ENCODE measurements around the gene SPPL2A. TPM values are rescaled to one million over a fixed set of nuclear protein-coding genes. Genes with fewer than 3 reads are reported as not detected.
A peak's percentile ranks its signal among the peaks of the same experiment; 100 is the strongest.
"Not testable (repeated sequence)": the region's sequence is repeated elsewhere in the genome, so short reads cannot be mapped to it uniquely, and the experiment has no call there.

SPPL2A gene, protein sequence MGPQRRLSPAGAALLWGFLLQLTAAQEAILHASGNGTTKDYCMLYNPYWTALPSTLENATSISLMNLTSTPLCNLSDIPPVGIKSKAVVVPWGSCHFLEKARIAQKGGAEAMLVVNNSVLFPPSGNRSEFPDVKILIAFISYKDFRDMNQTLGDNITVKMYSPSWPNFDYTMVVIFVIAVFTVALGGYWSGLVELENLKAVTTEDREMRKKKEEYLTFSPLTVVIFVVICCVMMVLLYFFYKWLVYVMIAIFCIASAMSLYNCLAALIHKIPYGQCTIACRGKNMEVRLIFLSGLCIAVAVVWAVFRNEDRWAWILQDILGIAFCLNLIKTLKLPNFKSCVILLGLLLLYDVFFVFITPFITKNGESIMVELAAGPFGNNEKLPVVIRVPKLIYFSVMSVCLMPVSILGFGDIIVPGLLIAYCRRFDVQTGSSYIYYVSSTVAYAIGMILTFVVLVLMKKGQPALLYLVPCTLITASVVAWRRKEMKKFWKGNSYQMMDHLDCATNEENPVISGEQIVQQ
- total RNA-seq (55.6 TPM), polyA plus RNA-seq (50.7 TPM)
- long read RNA-seq, donor 1, full-length matches to known transcripts, result 1 of 1 reads
- long read RNA-seq, donor 1, partial matches to known transcripts, result 0 of 1 reads
- long read RNA-seq, donor 1, other reads (novel, unspliced or antisense), result 0 of 1 reads
- long read RNA-seq, donor 2, result 0 reads
- long read RNA-seq, donor 3, full-length matches to known transcripts, result 8 of 26 reads
- long read RNA-seq, donor 3, partial matches to known transcripts, result 18 of 26 reads
- long read RNA-seq, donor 3, other reads (novel, unspliced or antisense), result 0 of 26 reads
- long read RNA-seq, donor 4, result 0 reads
- long read RNA-seq, donor 5, full-length matches to known transcripts, result 10 of 20 reads
- long read RNA-seq, donor 5, partial matches to known transcripts, result 10 of 20 reads
- long read RNA-seq, donor 5, other reads (novel, unspliced or antisense), result 0 of 20 reads
- long read RNA-seq, donor 6, full-length matches to known transcripts, result 6 of 24 reads
- long read RNA-seq, donor 6, partial matches to known transcripts, result 18 of 24 reads
- long read RNA-seq, donor 6, other reads (novel, unspliced or antisense), result 0 of 24 reads
- long read RNA-seq, donor 7, full-length matches to known transcripts, result 2 of 13 reads
- long read RNA-seq, donor 7, partial matches to known transcripts, result 11 of 13 reads
- long read RNA-seq, donor 7, other reads (novel, unspliced or antisense), result 0 of 13 reads
- long read RNA-seq, donor 8, full-length matches to known transcripts, result 2 of 2 reads
- long read RNA-seq, donor 8, partial matches to known transcripts, result 0 of 2 reads
- long read RNA-seq, donor 8, other reads (novel, unspliced or antisense), result 0 of 2 reads
- long read RNA-seq, donor 9, full-length matches to known transcripts, result 3 of 11 reads
- long read RNA-seq, donor 9, partial matches to known transcripts, result 8 of 11 reads
- long read RNA-seq, donor 9, other reads (novel, unspliced or antisense), result 0 of 11 reads
- long read RNA-seq, donor 10, full-length matches to known transcripts, result 4 of 9 reads
- long read RNA-seq, donor 10, partial matches to known transcripts, result 5 of 9 reads
- long read RNA-seq, donor 10, other reads (novel, unspliced or antisense), result 0 of 9 reads

DNA sequence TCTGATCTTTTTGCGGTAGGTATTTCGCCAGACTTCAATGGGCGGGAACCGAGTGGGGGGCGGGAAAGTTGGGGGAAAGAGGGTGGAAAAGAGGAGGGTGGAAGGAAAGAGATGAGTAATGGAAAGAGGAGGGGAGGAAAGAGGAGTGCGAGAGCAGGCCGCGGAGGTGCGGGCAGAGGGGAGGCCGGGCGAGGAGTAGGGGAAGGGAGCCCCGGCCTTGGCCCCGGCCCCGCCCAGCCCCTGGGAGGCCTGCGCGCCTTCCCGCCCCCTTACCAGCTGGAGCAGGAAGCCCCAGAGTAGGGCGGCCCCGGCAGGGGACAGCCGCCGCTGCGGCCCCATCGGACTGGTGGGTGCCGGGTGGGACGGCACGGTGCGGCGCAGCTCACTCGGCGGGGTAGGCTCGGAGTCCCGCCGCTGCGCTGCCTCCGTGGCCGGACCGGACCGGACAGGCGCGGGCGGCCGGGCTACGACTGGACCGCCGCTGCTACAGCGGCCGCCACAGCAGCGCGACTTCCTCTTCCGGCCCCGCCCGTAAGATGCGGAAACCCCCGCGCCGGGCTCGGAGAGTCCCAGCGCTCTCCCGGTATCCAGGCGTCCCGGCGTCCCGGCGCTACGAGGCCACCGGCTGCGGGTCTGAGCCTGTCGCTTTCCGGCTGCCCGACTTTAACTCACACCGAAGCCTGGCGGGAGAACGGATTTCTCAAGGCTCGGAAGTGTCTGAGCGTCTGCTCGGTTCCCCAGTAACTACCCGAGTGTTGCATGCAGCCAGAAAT is at the start of gene SPPL2A:
Gene SPPL2A, minus strand, starts transcription at position 512 of the 773 bp plus-strand sequence. Its CDS starts 173 bp downstream, at position 339.
- peaks cover 2 to 4% of the 10 kb centered on the region in 2 donors for H3K4me1 ChIP-seq (ENCODE audit: control insufficient read depth in 2 of 2, insufficient read depth in 2 of 2, low read length in 2 of 2)
- under 1% methylated on average over 77 of the region's 77 CpGs for WGBS

DNA sequence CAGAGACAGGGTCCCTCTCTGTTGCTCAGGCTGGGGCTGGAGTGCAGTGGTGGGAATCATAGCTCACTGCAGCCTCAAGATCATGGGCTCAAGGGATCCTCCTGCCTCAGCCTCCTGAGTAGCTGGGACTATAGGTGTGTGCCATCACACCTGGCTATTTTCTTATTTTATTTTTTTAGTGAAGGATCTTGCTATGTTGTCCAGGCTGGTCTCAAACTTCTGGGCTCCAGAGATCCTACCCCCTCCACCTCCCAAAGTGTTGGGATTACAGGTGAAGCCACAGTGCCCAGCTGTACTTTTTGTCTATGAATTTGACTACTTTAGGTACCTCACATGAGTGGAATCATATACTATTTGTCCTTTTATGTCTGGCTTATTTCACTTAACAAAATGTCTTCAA is 49.1 kb upstream of the SPPL2A start:
- Histone ChIP-seq H3K4me1 (ENCODE audit: control insufficient read depth in 2 of 2, insufficient read depth in 2 of 2, low read length in 2 of 2) (no peaks in the 10 kb centered on the region), H3K27me3 (ENCODE audit: control insufficient read depth in 2 of 2, insufficient read depth in 1 of 2, low read length in 1 of 2) (no peaks in the 10 kb centered on the region), H3K27ac (ENCODE audit: low read depth in 1 of 2, low read length in 1 of 2) (no peak overlapping the region), H3K4me3 (ENCODE audit: low read length in 2 of 2) (no peak overlapping the region), H3K9me3 (ENCODE audit: control insufficient read depth in 2 of 2, insufficient read depth in 1 of 2, low read length in 1 of 2) (no peaks in the 10 kb centered on the region), H3K36me3 (ENCODE audit: control insufficient read depth in 2 of 2, insufficient read depth in 2 of 2, low read length in 1 of 2) (no peaks in the 10 kb centered on the region)
- no peak for DNase-seq (ENCODE audit: low read depth in 6 of 9, low spot score in 9 of 9)

More for the DNA sequence above, at the start of gene SPPL2A:
- Histone ChIP-seq H3K36me3 (ENCODE audit: control insufficient read depth in 2 of 2, insufficient read depth in 2 of 2, low read length in 1 of 2) (no peaks in the 10 kb centered on the region), H3K9me3 (ENCODE audit: control insufficient read depth in 2 of 2, insufficient read depth in 1 of 2, low read length in 1 of 2) (no peaks in the 10 kb centered on the region), H3K27me3 (ENCODE audit: control insufficient read depth in 2 of 2, insufficient read depth in 1 of 2, low read length in 1 of 2) (no peaks in the 10 kb centered on the region), H3K27ac (ENCODE audit: low read depth in 1 of 2, low read length in 1 of 2) (peak within 1 kb of the TSS; percentile 83 to 97), H3K4me3 (ENCODE audit: low read length in 2 of 2) (peak within 1 kb of the TSS; percentile 73 to 94)
- peak; percentile 29 to 87 (median 64) for DNase-seq (ENCODE audit: low read depth in 6 of 9, low spot score in 9 of 9)

DNA sequence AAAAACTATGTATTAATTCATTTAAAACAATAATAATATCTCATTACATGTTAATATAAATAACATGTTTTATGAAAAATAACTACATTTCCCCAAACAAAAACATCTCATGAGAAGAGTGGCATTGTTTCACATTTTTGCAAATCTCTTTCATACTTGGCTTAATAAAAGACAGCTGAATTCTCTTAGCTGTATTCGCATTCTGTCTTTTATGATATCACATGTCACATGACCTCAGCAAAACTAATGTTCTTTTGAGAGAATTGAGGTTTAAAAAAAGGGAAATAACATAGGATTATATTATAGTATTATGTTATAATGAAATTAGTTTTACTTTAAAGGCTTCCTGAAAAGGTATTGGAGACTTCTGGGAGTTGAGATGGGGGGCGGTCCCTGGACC is 48.4 kb upstream of the SPPL2A start:
- Histone ChIP-seq H3K36me3 (ENCODE audit: control insufficient read depth in 2 of 2, insufficient read depth in 2 of 2, low read length in 1 of 2) (no peaks in the 10 kb centered on the region), H3K27ac (ENCODE audit: low read depth in 1 of 2, low read length in 1 of 2) (no peak overlapping the region), H3K27me3 (ENCODE audit: control insufficient read depth in 2 of 2, insufficient read depth in 1 of 2, low read length in 1 of 2) (no peaks in the 10 kb centered on the region), H3K4me3 (ENCODE audit: low read length in 2 of 2) (no peak overlapping the region), H3K9me3 (ENCODE audit: control insufficient read depth in 2 of 2, insufficient read depth in 1 of 2, low read length in 1 of 2) (no peaks in the 10 kb centered on the region), H3K4me1 (ENCODE audit: control insufficient read depth in 2 of 2, insufficient read depth in 2 of 2, low read length in 2 of 2) (no peaks in the 10 kb centered on the region)
- 89% methylated on average over 2 of the region's 2 CpGs for WGBS
- DNase-seq (ENCODE audit: low read depth in 6 of 9, low spot score in 9 of 9), result no peak

DNA sequence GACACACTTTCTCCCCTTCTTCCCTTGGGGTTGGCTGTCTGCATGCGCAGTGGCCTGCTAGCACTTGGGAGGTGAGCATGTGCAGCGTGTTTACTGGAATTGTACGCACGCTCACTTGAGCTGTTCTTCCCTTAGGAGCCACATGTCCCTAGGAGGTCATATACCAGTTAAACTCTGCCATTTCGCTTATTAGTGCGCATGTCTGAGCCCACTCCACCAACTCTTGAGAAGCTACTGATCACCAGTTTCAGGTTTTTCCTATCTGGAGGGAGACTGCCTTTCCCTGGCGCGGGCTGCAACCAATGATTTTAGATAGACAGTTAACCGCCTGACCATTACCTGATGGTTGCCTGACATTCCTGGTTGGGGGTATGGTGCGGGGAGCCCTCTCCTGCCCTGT is 47.6 kb upstream of the SPPL2A start:
- H3K4me3 ChIP-seq (ENCODE audit: low read length in 2 of 2), result no peak overlapping the region
- no peaks in the 10 kb centered on the region for H3K36me3 ChIP-seq (ENCODE audit: control insufficient read depth in 2 of 2, insufficient read depth in 2 of 2, low read length in 1 of 2)
- WGBS, result over 99% methylated on average over 10 of the region's 10 CpGs
- no peaks in the 10 kb centered on the region for H3K4me1 ChIP-seq (ENCODE audit: control insufficient read depth in 2 of 2, insufficient read depth in 2 of 2, low read length in 2 of 2)
- H3K27me3 ChIP-seq (ENCODE audit: control insufficient read depth in 2 of 2, insufficient read depth in 1 of 2, low read length in 1 of 2), result no peaks in the 10 kb centered on the region
- no peak overlapping the region for H3K27ac ChIP-seq (ENCODE audit: low read depth in 1 of 2, low read length in 1 of 2)
- no peaks in the 10 kb centered on the region for H3K9me3 ChIP-seq (ENCODE audit: control insufficient read depth in 2 of 2, insufficient read depth in 1 of 2, low read length in 1 of 2)
- DNase-seq (ENCODE audit: low read depth in 6 of 9, low spot score in 9 of 9), result no peak

DNA sequence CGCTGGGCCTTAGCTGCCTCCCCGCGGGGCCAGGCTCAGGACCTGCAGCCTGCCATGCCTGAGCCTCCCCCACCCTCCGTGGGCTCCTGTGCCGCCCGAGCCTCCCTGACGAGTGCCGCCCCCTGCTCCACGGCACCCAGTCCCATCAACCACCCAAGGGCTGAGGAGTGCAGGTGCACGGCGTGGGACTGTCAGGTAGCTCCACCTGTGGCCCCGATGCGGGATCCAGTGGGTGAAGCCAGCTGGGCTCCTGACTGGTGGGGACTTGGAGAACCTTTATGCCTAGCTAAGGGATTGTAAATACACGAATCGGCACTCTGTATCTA is 46.6 kb upstream of the SPPL2A start:
- not testable (repeated sequence) for DNase-seq (ENCODE audit: low read depth in 6 of 9, low spot score in 9 of 9); H3K27me3 ChIP-seq (ENCODE audit: control insufficient read depth in 2 of 2, insufficient read depth in 1 of 2, low read length in 1 of 2); H3K9me3 ChIP-seq (ENCODE audit: control insufficient read depth in 2 of 2, insufficient read depth in 1 of 2, low read length in 1 of 2); H3K27ac ChIP-seq (ENCODE audit: low read depth in 1 of 2, low read length in 1 of 2); H3K4me1 ChIP-seq (ENCODE audit: control insufficient read depth in 2 of 2, insufficient read depth in 2 of 2, low read length in 2 of 2); H3K4me3 ChIP-seq (ENCODE audit: low read length in 2 of 2); H3K36me3 ChIP-seq (ENCODE audit: control insufficient read depth in 2 of 2, insufficient read depth in 2 of 2, low read length in 1 of 2)
- WGBS, result 99% methylated on average over 15 of the region's 15 CpGs

DNA sequence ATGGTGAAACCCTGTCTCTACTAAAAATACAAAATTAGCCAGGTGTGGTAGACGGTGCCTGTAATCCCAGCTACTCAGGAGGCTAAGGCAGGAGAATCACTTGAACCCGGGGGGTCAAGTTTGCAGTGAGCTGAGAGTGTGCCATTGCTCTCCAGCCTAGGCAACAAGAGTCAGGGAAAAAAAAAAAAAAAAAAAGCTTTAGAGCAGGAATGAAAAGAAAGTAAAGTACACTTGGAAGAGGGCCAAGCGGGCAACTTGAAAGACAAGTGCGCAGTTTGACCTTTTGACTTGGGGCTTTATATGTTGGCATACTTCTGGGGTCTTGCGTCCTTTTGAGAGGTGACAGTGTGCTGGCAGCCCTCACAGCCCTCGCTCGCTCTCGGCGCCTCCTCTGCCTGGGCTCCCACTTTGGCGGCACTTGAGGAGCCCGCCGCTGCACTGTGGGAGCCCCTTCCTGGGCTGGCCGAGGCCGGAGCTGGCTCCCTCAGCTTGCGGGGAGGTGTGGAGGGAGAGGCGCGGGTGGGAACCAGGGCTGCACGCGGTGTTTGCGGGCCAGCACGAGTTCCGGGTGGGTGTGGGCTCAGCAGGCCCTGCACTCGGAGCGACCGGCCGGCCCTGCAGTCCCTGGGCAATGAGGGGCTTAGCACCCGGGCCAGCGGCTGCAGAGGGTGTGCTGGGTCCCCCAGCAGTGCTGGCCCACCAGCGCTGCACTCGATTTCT is 46.1 kb upstream of the SPPL2A start:
- H3K36me3 ChIP-seq (ENCODE audit: control insufficient read depth in 2 of 2, insufficient read depth in 2 of 2, low read length in 1 of 2); H3K27ac ChIP-seq (ENCODE audit: low read depth in 1 of 2, low read length in 1 of 2); H3K4me1 ChIP-seq (ENCODE audit: control insufficient read depth in 2 of 2, insufficient read depth in 2 of 2, low read length in 2 of 2); H3K4me3 ChIP-seq (ENCODE audit: low read length in 2 of 2); H3K9me3 ChIP-seq (ENCODE audit: control insufficient read depth in 2 of 2, insufficient read depth in 1 of 2, low read length in 1 of 2); DNase-seq (ENCODE audit: low read depth in 6 of 9, low spot score in 9 of 9); H3K27me3 ChIP-seq (ENCODE audit: control insufficient read depth in 2 of 2, insufficient read depth in 1 of 2, low read length in 1 of 2): not testable (repeated sequence)
- WGBS, result 99% methylated on average over 30 of the region's 30 CpGs

DNA sequence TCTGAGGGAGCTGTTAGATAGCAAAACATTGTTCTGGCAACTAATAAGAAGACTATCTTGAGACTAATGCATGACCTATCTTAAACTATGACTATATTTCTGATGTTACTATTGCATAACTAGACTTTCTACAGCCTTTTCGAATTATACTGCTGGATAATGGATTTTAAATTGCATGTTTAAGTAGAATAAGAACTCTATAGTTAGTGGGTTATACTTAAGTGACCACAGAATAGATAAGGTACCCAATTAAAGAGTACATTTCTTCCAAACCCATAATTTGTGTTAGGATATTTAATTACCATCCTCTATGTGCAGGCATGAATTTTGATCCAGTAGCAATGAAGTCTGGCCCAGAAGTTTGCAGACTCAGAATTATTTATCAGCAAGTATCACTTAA is 44.6 kb upstream of the SPPL2A start:
- Histone ChIP-seq H3K27ac (ENCODE audit: low read depth in 1 of 2, low read length in 1 of 2) (no peak overlapping the region), H3K4me1 (ENCODE audit: control insufficient read depth in 2 of 2, insufficient read depth in 2 of 2, low read length in 2 of 2) (no peaks in the 10 kb centered on the region), H3K4me3 (ENCODE audit: low read length in 2 of 2) (no peak overlapping the region), H3K27me3 (ENCODE audit: control insufficient read depth in 2 of 2, insufficient read depth in 1 of 2, low read length in 1 of 2) (no peaks in the 10 kb centered on the region), H3K9me3 (ENCODE audit: control insufficient read depth in 2 of 2, insufficient read depth in 1 of 2, low read length in 1 of 2) (no peaks in the 10 kb centered on the region), H3K36me3 (ENCODE audit: control insufficient read depth in 2 of 2, insufficient read depth in 2 of 2, low read length in 1 of 2) (no peaks in the 10 kb centered on the region)
- whole genome bisulfite sequencing, result 89% methylated on average over 1 of the region's 1 CpG
- no peak for DNase-seq (ENCODE audit: low read depth in 6 of 9, low spot score in 9 of 9)
